Bronchial epithelial cell (primary cell): Measurements from ENCODE around the gene PRAMEF17. TPM values are rescaled to one million over a fixed set of nuclear protein-coding genes. Genes with fewer than 3 reads are reported as not detected.
"Not testable (repeated sequence)": the region's sequence is repeated elsewhere in the genome, so short reads cannot be mapped to it uniquely, and the experiment has no call there.

Experiments used
- DNase-seq: peaks from one replicate; pipeline ENCODE4 v3.0.0-alpha.2; 2010; ENCODE audit warnings: low read depth
- FAIRE-seq: peaks from 2 replicates; lab custom pipeline; 2011; peaks lifted over from hg19 to GRCh38; lab: Jason Lieb, UNC
- H3K27me3 ChIP-seq: 2 replicates; pipeline ENCODE4 v1.5.1; 2011; ENCODE audit warnings: low read length; ENCODE audit not compliant: control insufficient read depth, insufficient read depth
- H3K36me3 ChIP-seq: 2 replicates; pipeline ENCODE4 v1.5.1; 2011; ENCODE audit warnings: low read length; ENCODE audit not compliant: control insufficient read depth, insufficient read depth
- H3K4me3 ChIP-seq: 2 replicates; pipeline ENCODE4 v1.5.1; 2011; ENCODE audit warnings: mild to moderate bottlenecking, low read depth, low read length, control low read depth
- CTCF ChIP-seq: IDR thresholded peaks from 2 replicates; pipeline ENCODE4 v1.5.1; 2011; ENCODE audit warnings: mild to moderate bottlenecking, moderate library complexity, low read length, control low read depth, inconsistent platforms; ENCODE audit not compliant: insufficient read depth, severe bottlenecking
- total RNA-seq: library from RNA; depleted of rRNA; stranded (reverse); fragments of >200 nt; gene quantifications from 2 replicates; pipeline ENCODE4 v1.2.1, GENCODE V29; 2014

The PRAMEF17 gene, protein sequence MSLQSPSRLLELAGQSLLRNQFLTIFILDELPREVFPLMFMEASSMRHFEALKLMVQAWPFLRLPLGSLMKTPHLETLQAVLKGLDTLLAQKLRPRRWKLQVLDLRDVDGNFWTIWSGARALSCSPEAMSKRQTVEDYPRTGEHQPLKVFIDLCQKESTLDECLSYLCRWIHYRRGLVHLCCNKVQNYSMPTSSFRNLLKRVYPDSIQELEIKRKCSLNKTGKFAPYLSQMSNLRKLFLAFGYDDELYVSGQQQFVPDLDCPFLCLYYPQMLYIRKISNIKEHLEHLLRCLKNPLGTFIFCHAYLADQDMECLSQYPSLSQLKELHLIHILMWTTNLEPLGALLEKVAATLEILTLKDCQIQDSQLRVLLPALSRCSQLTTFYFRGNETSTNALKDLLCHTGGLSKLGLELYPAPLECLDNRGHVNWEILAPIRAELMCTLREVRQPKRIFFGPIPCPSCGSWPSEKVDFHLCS
- not detected in 2 replicates for total RNA-seq

- H3K27me3 ChIP-seq, FAIRE-seq, DNase-seq, H3K36me3 ChIP-seq, H3K4me3 ChIP-seq: not testable (repeated sequence)
Measured at GRCh38 chr1:13389332-13389731, at the start of gene PRAMEF17. PRAMEF17 (plus strand) TSS chr1:13389632; CDS start chr1:13389658, 26 bp downstream.

GRCh38 chr1:13342496-13342895 is 46.9 kb upstream of the PRAMEF17 start:
- not testable (repeated sequence) for H3K4me3 ChIP-seq, H3K27me3 ChIP-seq, FAIRE-seq, H3K36me3 ChIP-seq, DNase-seq

GRCh38 chr1:13347034-13347433 is 42.4 kb upstream of the PRAMEF17 start, which contains the start of gene PRAMEF14:
PRAMEF14 (minus strand) TSS chr1:13347134; CDS start chr1:13345314, 1,820 bp downstream.
- not testable (repeated sequence) for FAIRE-seq, H3K4me3 ChIP-seq, H3K27me3 ChIP-seq, DNase-seq, H3K36me3 ChIP-seq

DNA sequence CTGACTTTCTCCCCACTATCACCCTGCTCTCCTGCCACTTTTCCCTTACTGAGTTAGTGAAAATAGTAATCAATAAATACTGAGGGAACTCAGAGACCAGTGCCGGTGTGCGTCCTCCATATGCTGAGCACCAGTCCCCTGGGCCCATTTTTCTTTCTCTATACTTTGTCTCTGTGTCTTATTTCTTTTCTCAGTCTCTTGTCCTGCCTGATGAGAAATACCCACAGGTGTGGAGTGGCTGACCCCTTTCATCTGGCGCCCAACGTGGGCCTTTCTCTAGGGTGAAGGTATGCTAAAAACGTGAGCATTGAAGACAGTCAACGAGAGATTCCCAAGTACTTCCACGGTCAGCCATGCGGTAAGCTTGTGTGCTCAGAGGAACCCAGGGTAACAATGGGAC is 36.0 kb upstream of the PRAMEF17 start:
- H3K4me3 ChIP-seq, FAIRE-seq, H3K27me3 ChIP-seq, H3K36me3 ChIP-seq, DNase-seq: not testable (repeated sequence)

- H3K27me3 ChIP-seq, H3K4me3 ChIP-seq, H3K36me3 ChIP-seq, FAIRE-seq, DNase-seq: not testable (repeated sequence)
Measured at GRCh38 chr1:13354475-13354874, 35.0 kb upstream of the PRAMEF17 start.

GRCh38 chr1:13356774-13357173 is 32.7 kb upstream of the PRAMEF17 start:
- FAIRE-seq, H3K27me3 ChIP-seq, H3K36me3 ChIP-seq, H3K4me3 ChIP-seq: not testable (repeated sequence)
- DNase-seq: peak; percentile 44
- TF ChIP-seq CTCF: peak; percentile 48

- DNase-seq, H3K27me3 ChIP-seq, H3K36me3 ChIP-seq, H3K4me3 ChIP-seq: not testable (repeated sequence)
- peak; percentile 47 for FAIRE-seq
Measured at GRCh38 chr1:13362364-13362763, 27.1 kb upstream of the PRAMEF17 start.

GRCh38 chr1:13364928-13365327 is 24.5 kb upstream of the PRAMEF17 start:
- H3K27me3 ChIP-seq, FAIRE-seq, H3K4me3 ChIP-seq, DNase-seq, H3K36me3 ChIP-seq: not testable (repeated sequence)

DNA sequence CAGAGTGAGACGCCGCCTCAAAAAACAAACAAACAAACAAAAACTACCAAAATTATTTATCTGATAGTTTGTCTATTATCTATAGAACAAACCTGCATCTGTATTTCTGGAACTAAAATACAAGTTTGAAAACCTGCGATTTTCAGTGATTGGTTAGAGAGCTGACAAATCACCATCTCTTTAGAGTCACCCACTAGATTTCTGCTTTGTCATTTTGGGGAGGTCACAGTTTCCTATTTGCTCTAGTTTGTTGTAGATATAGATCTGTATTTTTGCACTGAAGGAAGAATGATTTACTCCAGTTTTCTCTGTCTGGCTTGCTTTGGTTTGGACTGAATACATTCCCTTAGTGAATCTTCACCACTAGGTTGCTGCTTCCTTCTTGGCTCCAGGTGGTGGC is 22.9 kb upstream of the PRAMEF17 start:
- FAIRE-seq, H3K27me3 ChIP-seq, H3K36me3 ChIP-seq, DNase-seq, H3K4me3 ChIP-seq: not testable (repeated sequence)

GRCh38 chr1:13368544-13368943 is 20.9 kb upstream of the PRAMEF17 start:
- DNase-seq, H3K4me3 ChIP-seq, H3K27me3 ChIP-seq, H3K36me3 ChIP-seq, FAIRE-seq: not testable (repeated sequence)

DNA sequence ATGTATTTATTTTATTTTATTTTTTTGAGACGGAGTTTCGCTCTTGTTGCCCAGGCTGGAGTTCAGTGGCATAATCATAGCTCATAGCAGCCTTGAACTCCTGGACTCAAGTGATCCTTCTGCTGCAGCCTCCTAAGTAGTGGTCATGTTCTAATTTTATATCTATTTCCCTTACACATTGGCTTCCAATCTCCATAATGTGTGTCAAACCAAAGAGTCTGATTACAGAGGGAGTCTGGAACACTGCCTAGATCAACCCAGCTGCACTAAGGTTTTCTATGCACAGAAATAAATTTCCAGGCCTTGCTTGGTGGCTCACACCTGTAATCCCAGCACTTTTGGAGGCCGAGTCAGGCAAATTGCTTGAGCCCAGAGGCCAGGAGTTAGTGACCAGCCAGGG is 10.4 kb upstream of the PRAMEF17 start:
- not testable (repeated sequence) for H3K4me3 ChIP-seq, H3K27me3 ChIP-seq, H3K36me3 ChIP-seq, FAIRE-seq, DNase-seq

DNA sequence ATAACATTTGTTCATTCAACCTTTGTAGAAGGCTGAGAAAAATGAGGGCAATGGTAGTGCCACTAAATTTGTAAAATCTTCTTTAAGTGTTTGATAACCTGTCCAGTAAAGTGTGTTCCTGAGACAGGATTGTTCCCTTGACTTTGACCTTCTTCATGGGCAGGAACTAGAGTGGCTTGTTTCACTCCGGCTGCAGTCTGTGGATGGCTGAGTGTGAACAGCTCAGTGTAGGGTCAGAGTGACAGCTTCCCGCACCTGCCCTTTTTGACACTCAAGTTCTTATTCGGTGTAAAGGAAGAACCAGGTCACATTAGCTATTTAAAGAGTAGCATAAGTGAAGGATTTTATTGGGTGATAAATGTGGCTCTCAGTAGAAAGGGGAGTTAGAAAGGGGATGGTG is 9.1 kb upstream of the PRAMEF17 start:
- not testable (repeated sequence) for H3K4me3 ChIP-seq, H3K27me3 ChIP-seq, FAIRE-seq, DNase-seq, H3K36me3 ChIP-seq

GRCh38 chr1:13393004-13393403 is 3.6 kb downstream of the PRAMEF17 start:
- H3K4me3 ChIP-seq, DNase-seq, H3K36me3 ChIP-seq, FAIRE-seq, H3K27me3 ChIP-seq: not testable (repeated sequence)
